SK-N-SH (cell line): ENCODE results near the gene CTBP2.

Experiments
- CHD2 ChIP-seq: fragments of 150-350 bp; IDR thresholded peaks from 2 replicates; pipeline ENCODE4 v1.6.1; 2018; ENCODE audit warnings: low read length; ENCODE audit not compliant: partially characterized antibody
- GATA2 ChIP-seq: sonication (generic); formaldehyde crosslinking; IDR thresholded peaks from 2 replicates; pipeline ENCODE4 v1.5.0; 2020; ENCODE audit warnings: mild to moderate bottlenecking, missing genetic modification reagents
- POLR2AphosphoS5 ChIP-seq: IDR thresholded peaks from 2 replicates; pipeline ENCODE4 v1.6.1; 2012; ENCODE audit warnings: low read depth, low read length
- RAD21 ChIP-seq: IDR thresholded peaks from 2 replicates; pipeline ENCODE4 v1.6.1; 2012; ENCODE audit warnings: mild to moderate bottlenecking, low read length
- RCOR1 ChIP-seq: fragments of 150-350 bp; IDR thresholded peaks from 2 replicates; pipeline ENCODE4 v1.6.1; 2017; ENCODE audit warnings: antibody characterized with exemption, low read length
- RFX5 ChIP-seq: IDR thresholded peaks from 2 replicates; pipeline ENCODE4 v1.6.1; 2012; ENCODE audit warnings: mild to moderate bottlenecking, improper control_type of control experiment, low read length
- TCF12 ChIP-seq: IDR thresholded peaks from 2 replicates; pipeline ENCODE4 v1.4.0; 2012
- YY1 ChIP-seq: IDR thresholded peaks from 2 replicates; pipeline ENCODE4 v1.4.0; 2012; ENCODE audit warnings: low read depth, mild to moderate bottlenecking
- TF ChIP-seq, protein P1 (sequence below): IDR thresholded peaks from 2 replicates; pipeline ENCODE4 v1.4.0; 2012; ENCODE audit warnings: low read depth, borderline replicate concordance
- TF ChIP-seq, protein P2 (sequence below): fragments of 200-600 bp; sonication (generic); IDR thresholded peaks from 2 replicates; pipeline ENCODE4 v1.6.1; 2017; ENCODE audit warnings: antibody characterized with exemption, mild to moderate bottlenecking, moderate library complexity

DNA sequence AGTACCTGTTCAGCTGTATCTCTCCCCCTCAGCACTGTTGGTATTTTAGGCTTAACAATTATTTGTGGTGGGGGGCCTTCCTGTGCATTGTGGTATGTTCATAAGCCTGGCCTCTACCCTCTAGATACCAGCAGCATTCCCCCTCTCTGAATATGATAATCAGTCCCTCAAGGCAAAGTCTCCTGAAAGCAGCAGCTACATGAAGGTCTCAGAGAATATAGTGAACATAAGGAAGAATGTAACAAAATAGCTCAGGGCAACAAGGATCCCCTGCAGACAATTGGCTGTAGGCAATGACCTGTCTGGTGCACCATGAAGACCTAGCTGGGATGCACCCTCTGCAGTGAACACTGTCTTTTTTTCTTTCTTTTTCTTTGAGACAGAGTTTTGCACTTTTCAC lies 86.4 kb downstream of the CTBP2 start:
- TF ChIP-seq POLR2AphosphoS5: no peak
- no peak for TF ChIP-seq RCOR1
- TF ChIP-seq, protein P1, sequence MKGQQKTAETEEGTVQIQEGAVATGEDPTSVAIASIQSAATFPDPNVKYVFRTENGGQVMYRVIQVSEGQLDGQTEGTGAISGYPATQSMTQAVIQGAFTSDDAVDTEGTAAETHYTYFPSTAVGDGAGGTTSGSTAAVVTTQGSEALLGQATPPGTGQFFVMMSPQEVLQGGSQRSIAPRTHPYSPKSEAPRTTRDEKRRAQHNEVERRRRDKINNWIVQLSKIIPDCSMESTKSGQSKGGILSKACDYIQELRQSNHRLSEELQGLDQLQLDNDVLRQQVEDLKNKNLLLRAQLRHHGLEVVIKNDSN: no peak
- TF ChIP-seq, protein P2, sequence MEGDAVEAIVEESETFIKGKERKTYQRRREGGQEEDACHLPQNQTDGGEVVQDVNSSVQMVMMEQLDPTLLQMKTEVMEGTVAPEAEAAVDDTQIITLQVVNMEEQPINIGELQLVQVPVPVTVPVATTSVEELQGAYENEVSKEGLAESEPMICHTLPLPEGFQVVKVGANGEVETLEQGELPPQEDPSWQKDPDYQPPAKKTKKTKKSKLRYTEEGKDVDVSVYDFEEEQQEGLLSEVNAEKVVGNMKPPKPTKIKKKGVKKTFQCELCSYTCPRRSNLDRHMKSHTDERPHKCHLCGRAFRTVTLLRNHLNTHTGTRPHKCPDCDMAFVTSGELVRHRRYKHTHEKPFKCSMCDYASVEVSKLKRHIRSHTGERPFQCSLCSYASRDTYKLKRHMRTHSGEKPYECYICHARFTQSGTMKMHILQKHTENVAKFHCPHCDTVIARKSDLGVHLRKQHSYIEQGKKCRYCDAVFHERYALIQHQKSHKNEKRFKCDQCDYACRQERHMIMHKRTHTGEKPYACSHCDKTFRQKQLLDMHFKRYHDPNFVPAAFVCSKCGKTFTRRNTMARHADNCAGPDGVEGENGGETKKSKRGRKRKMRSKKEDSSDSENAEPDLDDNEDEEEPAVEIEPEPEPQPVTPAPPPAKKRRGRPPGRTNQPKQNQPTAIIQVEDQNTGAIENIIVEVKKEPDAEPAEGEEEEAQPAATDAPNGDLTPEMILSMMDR: no peak
- TF ChIP-seq RAD21: no peak
- no peak for TF ChIP-seq TCF12
- TF ChIP-seq CHD2: no peak
- TF ChIP-seq RFX5: no peak
- no peak for TF ChIP-seq GATA2 (CRISPR knock-in tag)
- TF ChIP-seq YY1: no peak
